ENCODE results near the gene CBX2.

Gene CBX2

DNA sequence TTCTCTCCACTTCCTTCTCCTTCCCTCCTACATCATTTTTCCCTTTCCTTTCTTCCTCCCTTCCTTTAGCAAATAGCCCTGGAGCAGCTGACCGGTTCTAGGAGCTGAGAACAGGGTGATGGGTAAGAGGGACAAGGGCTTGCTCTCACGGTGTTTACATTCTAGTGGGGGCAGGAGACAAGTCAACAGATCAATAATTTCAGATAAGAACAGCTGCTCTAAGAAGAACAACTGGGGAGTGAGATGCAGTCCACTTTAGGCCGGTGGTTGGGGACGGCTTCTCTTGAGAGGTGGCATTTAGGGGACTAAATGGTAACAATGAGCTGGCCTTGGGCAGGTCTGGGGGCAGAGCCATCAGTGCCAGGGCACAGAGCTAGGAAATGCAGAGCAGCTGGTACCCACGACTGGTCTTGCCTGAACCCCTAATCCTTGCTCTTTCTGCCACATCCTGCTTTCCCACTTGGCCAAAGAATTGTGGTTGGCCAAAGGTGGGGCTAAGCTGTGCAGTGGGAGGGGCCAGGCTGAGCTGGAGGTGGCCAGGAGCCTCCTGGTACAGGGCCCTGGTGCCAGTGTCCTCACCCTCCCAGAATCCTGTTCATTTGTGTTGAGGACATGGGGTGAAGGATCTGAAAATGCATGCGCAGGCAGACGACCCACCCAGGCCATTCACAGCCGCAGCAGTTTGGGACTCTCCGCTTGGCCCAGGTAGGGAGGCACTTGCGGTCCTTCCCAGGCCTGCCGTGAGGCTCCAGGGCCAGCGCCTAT, 43.6 kb downstream of the CBX2 start:
- H3K9ac ChIP-seq (ENCODE audit: low read length): no peak overlapping the region
- peaks cover 13% of the 10 kb centered on the region for H3K27me3 ChIP-seq (ENCODE audit: control insufficient read depth, insufficient read depth, low read length)
- H3K4me1 ChIP-seq (ENCODE audit: control insufficient read depth, insufficient read depth, low read length): peaks cover 8% of the 10 kb centered on the region

DNA sequence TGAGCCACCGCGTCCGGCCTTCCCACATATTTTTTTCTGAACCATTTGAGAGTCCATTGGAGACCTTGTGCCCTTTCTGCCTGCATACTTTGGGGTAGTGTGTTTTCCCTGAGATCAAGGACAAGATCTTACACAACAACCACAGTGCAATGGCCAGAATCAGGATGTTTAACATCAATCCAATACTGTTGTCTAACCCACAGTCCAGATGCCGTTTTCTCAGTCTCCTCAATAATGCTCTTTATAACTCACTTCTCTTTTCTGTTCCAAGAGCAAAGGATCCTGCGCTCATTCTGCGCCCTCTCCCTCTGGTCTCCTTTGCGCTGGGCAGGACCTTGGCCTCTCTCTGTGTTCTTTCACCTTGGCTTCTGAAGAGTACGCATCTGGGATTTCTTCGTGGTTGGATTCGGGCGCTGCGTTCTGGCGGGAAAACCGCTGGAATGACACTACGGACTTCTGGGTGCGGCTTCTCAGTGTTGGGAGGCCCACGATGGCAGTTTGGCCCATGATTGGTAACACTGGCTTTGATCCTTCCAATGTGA, 44.7 kb downstream of the CBX2 start:
- Histone ChIP-seq H3K4me3 (ENCODE audit: low read length) (no peak overlapping the region), H3K4me1 (ENCODE audit: control insufficient read depth, insufficient read depth, low read length) (peaks cover 8% of the 10 kb centered on the region), H3K27me3 (ENCODE audit: control insufficient read depth, insufficient read depth, low read length) (peaks cover 2% of the 10 kb centered on the region), H3K9me3 (ENCODE audit: control insufficient read depth, low read length) (no peaks in the 10 kb centered on the region), H3K9ac (ENCODE audit: low read length) (no peak overlapping the region), H3K36me3 (ENCODE audit: control insufficient read depth, insufficient read depth, low read length) (no peaks in the 10 kb centered on the region)

More for the DNA sequence above, 43.6 kb downstream of the CBX2 start:
- no peaks in the 10 kb centered on the region for H3K36me3 ChIP-seq (ENCODE audit: control insufficient read depth, insufficient read depth, low read length)
- no peak overlapping the region for H3K4me3 ChIP-seq (ENCODE audit: low read length)
- no peaks in the 10 kb centered on the region for H3K9me3 ChIP-seq (ENCODE audit: control insufficient read depth, low read length)

- no peak overlapping the region for H3K9ac ChIP-seq (ENCODE audit: low read length)
- H3K4me1 ChIP-seq (ENCODE audit: control insufficient read depth, insufficient read depth, low read length): peaks cover 17% of the 10 kb centered on the region
- H3K4me3 ChIP-seq (ENCODE audit: low read length): no peak overlapping the region
- no peaks in the 10 kb centered on the region for H3K9me3 ChIP-seq (ENCODE audit: control insufficient read depth, low read length)
- no peaks in the 10 kb centered on the region for H3K36me3 ChIP-seq (ENCODE audit: control insufficient read depth, insufficient read depth, low read length)
- H3K27me3 ChIP-seq (ENCODE audit: control insufficient read depth, insufficient read depth, low read length): no peaks in the 10 kb centered on the region
Measured at GRCh38 chr17:79824234-79824633, 46.3 kb downstream of the CBX2 start.

DNA sequence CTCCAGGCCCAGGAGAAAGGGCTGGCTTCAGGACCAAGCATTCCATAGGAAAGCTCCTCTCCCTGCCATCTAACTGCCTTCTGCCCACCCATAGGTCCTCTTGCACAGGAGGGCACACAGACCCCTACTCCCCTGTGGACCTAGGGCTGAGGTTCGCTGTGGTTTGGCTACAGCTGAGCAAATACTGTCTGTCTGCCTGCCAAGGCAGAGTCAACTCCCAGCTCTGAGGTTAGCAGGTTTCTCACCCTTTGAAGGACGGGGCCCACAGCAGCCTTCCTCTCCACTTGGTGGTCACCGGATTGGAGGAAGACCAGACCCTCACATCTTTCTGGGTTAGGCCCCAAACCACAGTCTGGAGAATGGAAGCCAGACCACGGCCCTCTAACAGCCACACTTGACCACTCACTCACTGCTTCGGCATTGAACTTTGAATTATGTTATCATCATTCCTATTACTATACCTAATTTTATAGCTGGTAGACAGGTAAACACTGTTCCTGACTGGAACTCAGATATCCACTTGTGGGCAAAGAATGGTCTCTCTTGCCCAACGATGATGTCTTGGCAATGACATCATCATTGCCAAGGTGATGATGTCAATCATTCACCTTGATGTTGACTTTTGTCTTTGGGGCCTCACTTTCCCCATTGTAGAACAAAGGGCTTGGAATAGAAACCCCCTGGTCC, 47.1 kb downstream of the CBX2 start:
- Histone ChIP-seq H3K9ac (ENCODE audit: low read length) (no peak overlapping the region), H3K4me1 (ENCODE audit: control insufficient read depth, insufficient read depth, low read length) (peaks cover 25% of the 10 kb centered on the region), H3K27me3 (ENCODE audit: control insufficient read depth, insufficient read depth, low read length) (no peaks in the 10 kb centered on the region), H3K9me3 (ENCODE audit: control insufficient read depth, low read length) (no peaks in the 10 kb centered on the region), H3K4me3 (ENCODE audit: low read length) (no peak overlapping the region), H3K36me3 (ENCODE audit: control insufficient read depth, insufficient read depth, low read length) (no peaks in the 10 kb centered on the region)

DNA sequence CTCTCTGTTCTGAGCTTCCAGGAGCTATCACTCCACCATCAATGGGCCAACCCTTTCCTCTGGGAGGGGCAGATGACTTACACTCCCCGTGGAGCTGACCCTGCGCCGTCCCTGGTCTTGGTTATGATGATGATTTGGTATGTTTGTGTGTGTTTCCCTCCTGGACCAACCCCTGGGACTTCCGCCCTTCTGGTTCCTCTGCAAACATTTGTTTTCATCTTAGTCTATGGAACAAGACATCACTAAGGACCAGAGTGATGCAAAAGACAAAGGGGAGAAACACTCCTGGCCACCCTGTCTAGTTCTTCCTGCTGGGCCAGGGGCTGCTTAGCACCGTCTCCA, 47.6 kb downstream of the CBX2 start:
- Histone ChIP-seq H3K27me3 (ENCODE audit: control insufficient read depth, insufficient read depth, low read length) (no peaks in the 10 kb centered on the region), H3K36me3 (ENCODE audit: control insufficient read depth, insufficient read depth, low read length) (no peaks in the 10 kb centered on the region), H3K4me1 (ENCODE audit: control insufficient read depth, insufficient read depth, low read length) (peaks cover 30% of the 10 kb centered on the region), H3K9me3 (ENCODE audit: control insufficient read depth, low read length) (no peaks in the 10 kb centered on the region), H3K9ac (ENCODE audit: low read length) (no peak overlapping the region), H3K4me3 (ENCODE audit: low read length) (no peak overlapping the region)

- no peaks in the 10 kb centered on the region for H3K27me3 ChIP-seq (ENCODE audit: control insufficient read depth, insufficient read depth, low read length)
- no peaks in the 10 kb centered on the region for H3K36me3 ChIP-seq (ENCODE audit: control insufficient read depth, insufficient read depth, low read length)
- H3K4me3 ChIP-seq (ENCODE audit: low read length): no peak overlapping the region
- H3K4me1 ChIP-seq (ENCODE audit: control insufficient read depth, insufficient read depth, low read length): peaks cover 36% of the 10 kb centered on the region
- no peaks in the 10 kb centered on the region for H3K9me3 ChIP-seq (ENCODE audit: control insufficient read depth, low read length)
- H3K9ac ChIP-seq (ENCODE audit: low read length): no peak overlapping the region
Measured at GRCh38 chr17:79826204-79826680, 48.3 kb downstream of the CBX2 start.

- no peaks in the 10 kb centered on the region for H3K36me3 ChIP-seq (ENCODE audit: control insufficient read depth, insufficient read depth, low read length)
- no peaks in the 10 kb centered on the region for H3K9me3 ChIP-seq (ENCODE audit: control insufficient read depth, low read length)
- H3K27me3 ChIP-seq (ENCODE audit: control insufficient read depth, insufficient read depth, low read length): no peaks in the 10 kb centered on the region
- H3K4me3 ChIP-seq (ENCODE audit: low read length): no peak overlapping the region
- peaks cover 36% of the 10 kb centered on the region for H3K4me1 ChIP-seq (ENCODE audit: control insufficient read depth, insufficient read depth, low read length)
- H3K9ac ChIP-seq (ENCODE audit: low read length): no peak overlapping the region
Measured at GRCh38 chr17:79826841-79827578, 49.1 kb downstream of the CBX2 start.

DNA sequence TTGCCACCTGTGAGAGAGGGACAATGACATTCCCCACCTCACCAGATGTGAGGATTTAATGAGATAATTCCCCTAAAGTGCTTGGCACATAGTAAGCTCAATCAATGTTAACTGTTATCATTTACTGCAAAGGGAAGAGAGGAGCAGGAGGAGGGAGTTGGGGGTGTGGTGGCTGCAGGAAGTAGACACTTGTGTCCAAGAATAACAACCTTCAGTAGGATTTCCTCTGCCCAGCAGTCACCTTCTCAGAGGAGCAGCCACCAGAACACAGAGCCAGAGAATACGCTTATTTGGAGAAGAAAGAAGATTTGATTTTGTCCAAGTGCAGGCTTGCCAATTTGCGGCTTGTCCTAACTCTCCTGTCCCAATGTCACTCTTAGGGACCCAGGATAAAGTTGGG, 51.1 kb downstream of the CBX2 start:
- H3K9me3 ChIP-seq (ENCODE audit: control insufficient read depth, low read length): no peaks in the 10 kb centered on the region
- no peaks in the 10 kb centered on the region for H3K27me3 ChIP-seq (ENCODE audit: control insufficient read depth, insufficient read depth, low read length)
- no peaks in the 10 kb centered on the region for H3K36me3 ChIP-seq (ENCODE audit: control insufficient read depth, insufficient read depth, low read length)
- H3K4me1 ChIP-seq (ENCODE audit: control insufficient read depth, insufficient read depth, low read length): peaks cover 47% of the 10 kb centered on the region
- no peak overlapping the region for H3K4me3 ChIP-seq (ENCODE audit: low read length)
- H3K9ac ChIP-seq (ENCODE audit: low read length): no peak overlapping the region

DNA sequence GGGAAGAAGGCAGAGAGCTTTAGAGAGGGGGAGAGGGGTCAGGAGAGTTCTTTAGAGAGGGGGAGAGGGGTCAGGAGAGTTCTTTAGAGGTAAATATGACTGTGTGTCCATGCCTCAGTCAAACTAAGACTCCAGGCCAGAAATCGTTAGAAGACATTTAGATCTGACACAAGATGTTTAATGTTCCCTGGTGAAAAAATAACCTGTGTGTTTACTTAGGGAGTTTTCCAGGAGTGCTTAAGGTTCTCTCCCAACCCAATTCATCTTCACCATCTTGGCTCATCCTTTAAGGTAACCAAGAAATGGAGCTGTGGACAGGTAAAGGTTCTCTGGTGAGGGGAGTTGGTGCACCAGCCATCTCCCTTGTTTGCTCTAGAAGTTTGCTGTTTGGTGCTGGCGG, 51.5 kb downstream of the CBX2 start:
- H3K36me3 ChIP-seq (ENCODE audit: control insufficient read depth, insufficient read depth, low read length): no peaks in the 10 kb centered on the region
- H3K27me3 ChIP-seq (ENCODE audit: control insufficient read depth, insufficient read depth, low read length): no peaks in the 10 kb centered on the region
- H3K4me3 ChIP-seq (ENCODE audit: low read length): no peak overlapping the region
- H3K9me3 ChIP-seq (ENCODE audit: control insufficient read depth, low read length): no peaks in the 10 kb centered on the region
- no peak overlapping the region for H3K9ac ChIP-seq (ENCODE audit: low read length)
- peaks cover 47% of the 10 kb centered on the region for H3K4me1 ChIP-seq (ENCODE audit: control insufficient read depth, insufficient read depth, low read length)

- Histone ChIP-seq H3K9ac (ENCODE audit: low read length) (no peak overlapping the region), H3K4me1 (ENCODE audit: control insufficient read depth, insufficient read depth, low read length) (peaks cover 52% of the 10 kb centered on the region), H3K4me3 (ENCODE audit: low read length) (no peak overlapping the region), H3K27me3 (ENCODE audit: control insufficient read depth, insufficient read depth, low read length) (no peaks in the 10 kb centered on the region), H3K36me3 (ENCODE audit: control insufficient read depth, insufficient read depth, low read length) (no peaks in the 10 kb centered on the region), H3K9me3 (ENCODE audit: control insufficient read depth, low read length) (no peaks in the 10 kb centered on the region)
Measured at GRCh38 chr17:79830303-79830702, 52.4 kb downstream of the CBX2 start.

- H3K4me1 ChIP-seq (ENCODE audit: control insufficient read depth, insufficient read depth, low read length): peaks cover 57% of the 10 kb centered on the region
Measured at GRCh38 chr17:79830763-79831264, 52.9 kb downstream of the CBX2 start.

More at GRCh38 chr17:79830763-79831264, 52.9 kb downstream of the CBX2 start:
- Histone ChIP-seq H3K9me3 (ENCODE audit: control insufficient read depth, low read length) (no peaks in the 10 kb centered on the region), H3K4me3 (ENCODE audit: low read length) (peak overlapping the region; percentile 7), H3K27me3 (ENCODE audit: control insufficient read depth, insufficient read depth, low read length) (no peaks in the 10 kb centered on the region), H3K36me3 (ENCODE audit: control insufficient read depth, insufficient read depth, low read length) (no peaks in the 10 kb centered on the region), H3K9ac (ENCODE audit: low read length) (no peak overlapping the region)

Data from mucosa of stomach (tissue), 1 donor.